GM19240 (cell line): ENCODE measurements around the gene TRIM27.
"Not testable (repeated sequence)": the region's sequence is repeated elsewhere in the genome, so short reads cannot be mapped to it uniquely, and the experiment has no call there.

Experiments
- DNase-seq: peaks from one replicate; pipeline ENCODE4 v3.0.0; 2011; ENCODE audit warnings: low spot score; ENCODE audit not compliant: insufficient read length

The TRIM27 gene

GRCh38 chr6:28923318-28924102, at the start of gene TRIM27:
Gene TRIM27, minus strand, starts transcription at chr6:28923985. Its CDS starts 353 bp downstream, at chr6:28923632.
- DNase-seq: peak; percentile 48

GRCh38 chr6:28970056-28970455, 46.3 kb upstream of the TRIM27 start:
- not testable (repeated sequence) for DNase-seq

- no peak for DNase-seq
Measured at GRCh38 chr6:28969129-28969528, 45.3 kb upstream of the TRIM27 start.

DNA sequence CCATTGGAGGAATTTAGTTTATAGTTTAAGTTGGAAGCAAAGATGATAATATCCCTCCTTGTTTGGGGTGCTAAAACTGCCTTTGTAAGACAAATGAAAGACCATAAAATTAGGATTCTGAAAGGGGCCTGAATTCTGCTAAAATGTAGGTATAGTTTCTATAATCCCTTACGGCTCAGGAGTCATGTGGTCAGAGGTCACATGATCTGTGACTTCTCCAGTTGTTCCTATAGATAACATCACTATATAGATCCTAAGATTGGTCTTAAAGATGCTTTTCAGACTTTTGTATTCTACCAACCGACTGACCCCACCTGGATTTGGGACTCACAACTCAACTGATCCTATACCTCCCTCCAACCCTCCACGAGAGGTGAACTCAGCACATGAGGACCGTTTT, 44.7 kb upstream of the TRIM27 start:
- DNase-seq: no peak

DNA sequence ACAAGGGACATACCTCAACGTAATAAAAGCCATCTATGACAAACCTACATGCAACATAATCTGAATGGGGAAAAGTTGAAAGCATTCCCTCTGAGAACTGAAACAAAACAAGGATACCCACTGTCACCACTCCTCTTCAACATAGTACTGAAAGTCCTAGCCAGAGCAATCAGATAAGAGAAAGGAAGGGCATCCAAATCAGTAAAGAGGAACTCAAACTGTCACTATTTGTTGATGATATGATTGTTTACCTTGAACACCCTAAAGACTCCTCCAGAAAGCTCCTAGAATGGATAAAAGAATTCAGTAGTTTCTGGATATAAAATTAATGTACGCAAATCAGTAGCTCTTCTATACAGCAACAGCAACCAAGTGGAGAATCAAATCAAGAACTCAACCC, 41.9 kb upstream of the TRIM27 start:
- no peak for DNase-seq

- no peak for DNase-seq
Measured at GRCh38 chr6:28960846-28961500, 37.2 kb upstream of the TRIM27 start.

DNA sequence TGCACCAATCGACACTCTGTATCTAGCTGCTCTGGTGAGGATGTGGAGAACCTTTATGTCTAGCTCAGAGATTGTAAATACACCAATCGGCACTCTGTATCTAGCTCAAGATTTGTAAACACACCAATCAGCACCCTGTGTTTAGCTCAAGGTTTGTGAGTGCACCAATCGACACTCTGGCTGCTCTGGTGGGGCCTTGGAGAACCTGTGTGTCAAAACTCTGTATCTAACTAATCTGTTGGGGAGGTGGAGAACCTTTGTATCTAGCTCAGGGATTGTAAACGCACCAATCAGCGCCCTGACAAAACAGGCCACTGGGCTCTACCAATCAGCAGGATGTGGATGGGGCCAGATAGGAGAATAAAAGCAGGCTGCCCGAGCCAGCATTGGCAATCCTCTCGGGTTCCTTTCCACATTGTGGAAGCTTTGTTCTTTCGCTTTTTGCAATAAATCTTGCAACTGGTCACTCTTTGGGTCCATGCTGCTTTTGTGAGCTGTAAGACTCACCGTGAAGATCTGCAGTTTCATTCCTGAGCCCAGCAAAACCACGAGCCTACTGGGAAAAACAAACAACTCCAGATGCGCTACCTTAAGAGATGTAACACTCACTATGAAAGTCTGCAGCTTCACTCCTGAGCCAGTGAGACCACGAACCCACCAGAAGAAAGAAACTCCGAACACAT, 34.9 kb upstream of the TRIM27 start:
- DNase-seq: not testable (repeated sequence)

DNA sequence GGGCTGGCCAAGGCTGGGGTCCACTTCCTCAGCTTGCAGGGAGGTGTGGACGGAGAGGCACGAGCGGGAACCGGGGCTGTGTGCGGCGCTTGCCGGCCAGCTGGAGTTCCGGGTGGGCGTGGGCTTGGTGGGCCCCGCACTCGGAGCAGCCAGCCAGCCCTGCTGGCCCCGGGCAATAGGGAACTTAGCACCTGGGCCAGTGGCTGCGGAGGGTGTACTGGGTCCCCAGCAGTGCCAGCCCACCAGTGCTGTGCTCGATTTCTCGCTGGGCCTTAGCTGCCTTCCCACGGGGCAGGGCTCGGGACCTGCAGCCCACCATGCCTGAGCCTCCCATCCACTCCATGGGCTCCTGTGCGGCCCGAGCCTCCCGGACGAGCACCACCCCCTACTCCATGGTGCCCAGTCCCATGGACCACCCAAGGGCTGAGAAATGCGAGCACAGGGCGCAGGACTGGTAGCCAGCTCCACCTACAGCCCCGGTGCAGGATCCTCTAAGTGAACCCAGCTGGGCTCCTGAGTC, 34.1 kb upstream of the TRIM27 start:
- DNase-seq: not testable (repeated sequence)

- DNase-seq: no peak
Measured at GRCh38 chr6:28956331-28956730, 32.5 kb upstream of the TRIM27 start.

GRCh38 chr6:28953585-28954258, 29.9 kb upstream of the TRIM27 start:
- DNase-seq: no peak

DNA sequence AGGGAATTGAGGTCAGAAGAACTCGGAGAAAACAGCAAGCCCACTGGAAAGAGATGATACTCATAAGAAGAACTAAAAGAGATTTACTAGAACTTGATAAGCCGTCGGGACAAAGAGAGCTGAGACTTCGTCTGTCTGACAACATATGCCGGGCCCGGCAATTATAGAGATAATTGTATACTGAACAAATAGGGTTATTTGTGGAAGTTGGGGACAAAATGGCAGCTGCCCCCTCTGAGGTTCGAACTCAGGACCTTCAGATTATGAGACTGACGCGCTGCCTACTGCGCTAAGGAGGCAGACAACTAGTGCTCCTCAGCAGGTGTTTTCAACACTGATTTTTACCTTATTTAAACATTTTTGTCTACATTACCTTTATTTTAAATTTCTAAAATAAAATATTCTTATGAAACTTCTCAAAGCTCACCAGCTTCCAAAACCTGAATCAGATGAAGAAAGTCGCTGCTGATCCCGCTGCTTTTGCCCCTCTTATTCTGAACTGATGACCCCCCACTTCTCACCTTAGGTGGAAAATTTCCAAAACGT, 29.3 kb upstream of the TRIM27 start:
- DNase-seq: peak; percentile 74

GRCh38 chr6:28949656-28950195, 25.9 kb upstream of the TRIM27 start:
- not testable (repeated sequence) for DNase-seq

DNA sequence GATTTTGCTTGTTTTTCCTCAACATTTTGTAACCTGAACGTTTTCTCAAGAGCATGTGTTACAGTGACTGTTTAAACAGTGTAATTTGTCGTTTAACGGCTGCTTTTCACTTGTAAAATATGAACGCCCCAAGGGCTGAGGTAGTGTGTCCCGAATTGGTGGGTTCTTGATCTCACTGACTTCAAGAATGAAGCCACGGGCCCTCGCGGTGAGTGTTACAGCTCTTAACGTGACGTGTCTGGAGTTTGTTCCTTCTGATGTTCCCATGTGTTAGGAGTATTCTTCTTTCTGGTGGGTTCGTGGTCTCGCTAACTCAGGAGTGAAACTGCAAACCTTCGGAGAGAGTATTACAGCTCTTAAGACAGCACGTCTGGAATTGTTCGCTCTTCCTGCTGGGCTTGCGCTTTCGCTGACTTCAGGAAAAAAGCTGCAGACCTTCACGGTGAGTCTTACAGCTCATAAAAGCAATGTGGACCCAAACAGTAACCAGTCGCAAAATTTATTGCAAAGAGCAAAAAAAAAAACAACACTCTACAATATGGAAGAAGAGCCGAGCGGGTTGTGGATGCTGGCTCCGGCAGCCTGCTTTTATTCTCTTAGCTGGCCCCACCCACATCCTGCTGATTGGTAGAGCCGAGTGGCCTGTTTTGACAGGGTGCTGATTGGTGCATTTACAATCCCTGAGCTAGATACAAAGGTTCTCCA, 25.1 kb upstream of the TRIM27 start:
- no peak for DNase-seq

DNA sequence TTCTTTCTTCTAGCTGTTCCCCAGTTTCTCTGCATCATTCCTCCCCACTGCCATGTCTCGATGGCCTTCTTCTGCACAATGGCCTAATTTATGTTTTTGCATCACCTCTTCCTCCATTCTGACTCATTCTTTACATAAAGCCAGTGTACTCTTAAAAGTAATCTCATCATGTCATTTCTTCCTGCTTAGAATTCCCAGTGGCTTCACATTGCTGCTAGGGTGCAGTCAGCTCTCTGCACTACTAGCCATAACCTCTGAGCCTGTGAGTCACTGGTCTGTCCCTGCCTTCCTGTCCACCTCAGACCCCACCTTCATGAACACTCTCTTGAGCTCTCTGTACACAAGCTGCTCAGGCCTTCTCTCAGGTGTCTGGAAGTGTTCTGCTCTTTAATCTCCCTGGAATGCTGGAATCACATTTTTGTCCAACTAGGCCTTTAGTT, 24.1 kb upstream of the TRIM27 start:
- no peak for DNase-seq

- no peak for DNase-seq
Measured at GRCh38 chr6:28947067-28947765, 23.4 kb upstream of the TRIM27 start.

GRCh38 chr6:28945349-28945748, 21.6 kb upstream of the TRIM27 start:
- no peak for DNase-seq

GRCh38 chr6:28944412-28944865, 20.7 kb upstream of the TRIM27 start:
- DNase-seq: no peak

- no peak for DNase-seq
Measured at GRCh38 chr6:28943557-28944411, 20.0 kb upstream of the TRIM27 start.

DNA sequence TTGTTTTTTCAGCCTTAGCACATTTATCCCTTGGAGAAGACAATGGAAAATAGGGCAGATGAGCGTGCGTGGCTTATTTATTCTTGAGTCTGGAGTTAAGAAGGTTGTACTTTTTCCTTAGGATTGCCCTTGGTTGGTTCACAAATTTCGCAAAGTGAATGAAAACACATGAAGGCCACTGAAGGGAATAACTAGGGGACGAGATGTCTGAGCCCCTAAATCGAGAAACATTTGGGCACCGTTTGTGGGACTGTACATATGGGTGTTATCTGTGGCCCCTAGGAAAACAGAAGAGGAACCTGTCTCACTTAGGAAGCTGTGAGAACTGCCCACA, 19.4 kb upstream of the TRIM27 start:
- no peak for DNase-seq
